ENCODE results near the gene LRRTM3.

GRCh38 chr10:67004690-67005089, 78.9 kb downstream of the LRRTM3 start:
- TF ChIP-seq CTCF (IDR thresholded peaks at IDR 0.05): no peak
- no peak for TF ChIP-seq POLR2A (IDR thresholded peaks at IDR 0.05)

All from thyroid gland (tissue), 4 donors.